Activated CD4-positive, alpha-beta T cell treated with anti-CD3 and anti-CD28 coated beads, Interleukin-2, amount 50 U/mL, for 16 hours (primary cell): ENCODE results near the gene SCFD2.

Experiments used
- DNase-seq: peaks from one replicate; pipeline ENCODE4 v3.0.0-alpha.2; 2020

Gene SCFD2

GRCh38 chr4:53132132-53132891 lies 233.5 kb downstream of the SCFD2 start:
- peak; percentile 72 for DNase-seq

- no peak for DNase-seq
These were observed 234.3 kb downstream of the SCFD2 start for GRCh38 chr4:53131562-53131925.

GRCh38 chr4:53130896-53131561 lies 234.8 kb downstream of the SCFD2 start:
- DNase-seq, result no peak

- DNase-seq, result no peak
These were observed 237.0 kb downstream of the SCFD2 start for GRCh38 chr4:53128706-53129357.

GRCh38 chr4:53128231-53128630 lies 237.6 kb downstream of the SCFD2 start:
- no peak for DNase-seq

- DNase-seq, result no peak
These were observed 238.5 kb downstream of the SCFD2 start for GRCh38 chr4:53127365-53127764.

GRCh38 chr4:53126099-53126498 lies 239.8 kb downstream of the SCFD2 start:
- no peak for DNase-seq

- DNase-seq, result no peak
These were observed 242.0 kb downstream of the SCFD2 start for GRCh38 chr4:53123819-53124218.

GRCh38 chr4:53123171-53123570 lies 242.7 kb downstream of the SCFD2 start:
- no peak for DNase-seq

- no peak for DNase-seq
These were observed 243.4 kb downstream of the SCFD2 start for GRCh38 chr4:53122280-53123116.

- DNase-seq, result no peak
These were observed 244.5 kb downstream of the SCFD2 start for GRCh38 chr4:53121264-53121865.

GRCh38 chr4:53120778-53121177 lies 245.1 kb downstream of the SCFD2 start:
- no peak for DNase-seq

- DNase-seq, result no peak
These were observed 246.2 kb downstream of the SCFD2 start for GRCh38 chr4:53119680-53120079.

- no peak for DNase-seq
These were observed 247.2 kb downstream of the SCFD2 start for GRCh38 chr4:53118676-53119075.

GRCh38 chr4:53116954-53117353 lies 248.9 kb downstream of the SCFD2 start:
- DNase-seq, result no peak

- DNase-seq, result peak; percentile 73
These were observed 252.2 kb downstream of the SCFD2 start for GRCh38 chr4:53113431-53114225.

GRCh38 chr4:53105313-53105712 lies 260.5 kb downstream of the SCFD2 start:
- no peak for DNase-seq

- DNase-seq, result no peak
These were observed 262.4 kb downstream of the SCFD2 start for GRCh38 chr4:53103481-53103880.

- DNase-seq, result peak; percentile 16
These were observed 264.7 kb downstream of the SCFD2 start for GRCh38 chr4:53101191-53101581.

GRCh38 chr4:53100501-53101190 lies 265.2 kb downstream of the SCFD2 start:
- no peak for DNase-seq

- DNase-seq, result no peak
These were observed 267.2 kb downstream of the SCFD2 start for GRCh38 chr4:53098681-53099121.
